Transverse colon (tissue), 4 donors: Measurements from ENCODE around the gene LACTBL1. TPM values are rescaled to one million over a fixed set of nuclear protein-coding genes. Genes with fewer than 3 reads are reported as not detected.

Experiments used
- DNase-seq: peaks from one replicate; pipeline ENCODE4 v3.0.0-alpha.2; 2019
- H3K27ac ChIP-seq, 4 donors: fragments of 200-600 bp; sonication (generic); 2 replicates each; pipeline ENCODE4 v1.5.1; 2016 to 2018; ENCODE audit warnings: inconsistent platforms in 4 of 4
- H3K27me3 ChIP-seq: fragments of 200-600 bp; sonication (generic); 2 replicates; pipeline ENCODE4 v1.5.1; 2017; ENCODE audit warnings: inconsistent platforms
- H3K36me3 ChIP-seq, 4 donors: fragments of 200-600 bp; sonication (generic); 2 replicates each; pipeline ENCODE4 v1.5.1; 2017 to 2019; ENCODE audit warnings: inconsistent platforms in 4 of 4
- H3K4me1 ChIP-seq, 4 donors: fragments of 200-600 bp; sonication (generic); 2 replicates each; pipeline ENCODE4 v1.5.1; 2017 to 2020; ENCODE audit warnings: inconsistent platforms in 4 of 4
- H3K4me3 ChIP-seq, 4 donors: fragments of 200-600 bp; sonication (generic); 1 replicate in 1 of 4; 2 replicates in 3 of 4; pipeline versions ENCODE4 v1.5.1 to v1.6.1; 2017 to 2019; ENCODE audit warnings: inconsistent platforms in 4 of 4
- H3K9me3 ChIP-seq, 2 donors: fragments of 200-600 bp; sonication (generic); 2 replicates each; pipeline ENCODE4 v1.5.1; 2017 to 2019; ENCODE audit warnings: inconsistent platforms in 2 of 2
- CTCF ChIP-seq, 5 experiments: fragments of 200-600 bp in 3 of 5; fragments of 450-650 bp in 2 of 5; sonication (generic) in 3 of 5; IDR thresholded peaks; 1 replicate in 2 of 5; 2 replicates in 3 of 5; pipeline ENCODE4 v1.5.1; 2016 to 2017; ENCODE audit warnings: antibody characterized with exemption in 5 of 5, inconsistent platforms in 3 of 5, mild to moderate bottlenecking in 2 of 5, moderate library complexity in 1 of 5
- EP300 ChIP-seq: sonication (generic); formaldehyde crosslinking; IDR thresholded peaks from one replicate; pipeline ENCODE4 v1.6.1; 2017; ENCODE audit warnings: antibody characterized with exemption, low read depth
- POLR2A ChIP-seq: fragments of 450-650 bp; IDR thresholded peaks from one replicate; pipeline ENCODE4 v1.6.1; 2016; ENCODE audit warnings: antibody characterized with exemption, mild to moderate bottlenecking, moderate library complexity
- POLR2AphosphoS5 ChIP-seq, 3 donors: sonication (generic); formaldehyde crosslinking; IDR thresholded peaks; one replicate each; pipeline ENCODE4 v1.6.1; 2016; ENCODE audit warnings: antibody characterized with exemption in 3 of 3
- WGBS, 2 donors: methylation state at CpG; one replicate each; pipeline ENCODE4 v1.1.5; 2018; ENCODE audit warnings: low coverage in 1 of 2; 5-methylcytosine and 5-hydroxymethylcytosine counted together
- in situ Hi-C, 4 donors: fragments of 200-750 bp; cut with MboI; loops; one replicate each; pipeline versions ENCODE4 v1.15.0 to v1.15.1; 2017; ENCODE audit warnings: low sequenced_read_pairs in 3 of 4, low pct_ligation_motif_present in 1 of 4, low pct_unique_long_range_greater_than_20kb in 1 of 4
- intact Hi-C: fragments of 100-400 bp; cut with DNase I; formaldehyde crosslinking; loops from one replicate; pipeline ENCODE4 v1.15.1; 2023; ENCODE audit warnings: low total_unique reads
- total RNA-seq, 4 donors: library from RNA; depleted of rRNA; stranded (reverse); fragments of >200 nt; gene quantifications; one replicate each; pipeline ENCODE4 v1.1.0, GENCODE V29; 2016

Gene LACTBL1
- total RNA-seq, 4 donors from 2014 or later = not detected

DNA sequence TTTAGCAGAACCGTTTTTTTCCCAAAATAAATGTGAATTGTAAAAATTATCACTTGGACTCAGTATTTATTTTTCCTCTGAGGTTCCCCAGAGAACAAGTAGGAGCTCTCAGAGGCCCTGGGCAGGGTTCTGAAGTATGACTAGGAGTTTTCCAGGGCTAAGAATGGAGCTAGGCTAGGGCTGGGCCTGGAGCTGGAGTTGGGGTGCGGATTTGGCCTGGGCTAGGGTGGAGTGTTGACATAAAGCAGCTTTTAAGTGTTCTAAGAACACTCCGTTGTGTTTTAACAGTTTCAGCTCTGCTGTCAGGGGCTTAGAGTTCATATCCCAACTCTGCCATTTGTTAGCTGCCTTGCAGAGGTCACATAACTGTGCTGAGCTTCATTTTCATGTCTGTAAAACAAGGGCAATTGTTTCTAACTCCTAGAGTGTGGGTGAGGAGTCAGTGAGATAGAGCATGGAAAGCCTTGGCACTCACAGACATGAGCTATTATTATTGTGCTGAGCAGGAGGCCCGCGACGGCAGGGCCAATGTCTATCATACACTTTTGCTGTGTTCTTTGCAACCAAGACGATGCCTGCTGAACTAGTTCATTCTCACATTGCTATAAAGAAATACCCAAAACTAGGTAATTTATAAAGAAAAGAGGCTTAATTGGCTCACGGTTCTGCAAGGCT is 51.1 kb downstream of the LACTBL1 start:
- TF ChIP-seq POLR2A (no peak), CTCF (IDR thresholded peaks at IDR 0.05) (no peak), POLR2AphosphoS5 (IDR thresholded peaks at IDR 0.05) (no peak), EP300 (no peak)
- in situ Hi-C loops (no loop called here), intact Hi-C loops (loop anchor here (10.0 kb wide), 1 partner anchor 217 kb away; no protein-coding TSS in a partner anchor)

DNA sequence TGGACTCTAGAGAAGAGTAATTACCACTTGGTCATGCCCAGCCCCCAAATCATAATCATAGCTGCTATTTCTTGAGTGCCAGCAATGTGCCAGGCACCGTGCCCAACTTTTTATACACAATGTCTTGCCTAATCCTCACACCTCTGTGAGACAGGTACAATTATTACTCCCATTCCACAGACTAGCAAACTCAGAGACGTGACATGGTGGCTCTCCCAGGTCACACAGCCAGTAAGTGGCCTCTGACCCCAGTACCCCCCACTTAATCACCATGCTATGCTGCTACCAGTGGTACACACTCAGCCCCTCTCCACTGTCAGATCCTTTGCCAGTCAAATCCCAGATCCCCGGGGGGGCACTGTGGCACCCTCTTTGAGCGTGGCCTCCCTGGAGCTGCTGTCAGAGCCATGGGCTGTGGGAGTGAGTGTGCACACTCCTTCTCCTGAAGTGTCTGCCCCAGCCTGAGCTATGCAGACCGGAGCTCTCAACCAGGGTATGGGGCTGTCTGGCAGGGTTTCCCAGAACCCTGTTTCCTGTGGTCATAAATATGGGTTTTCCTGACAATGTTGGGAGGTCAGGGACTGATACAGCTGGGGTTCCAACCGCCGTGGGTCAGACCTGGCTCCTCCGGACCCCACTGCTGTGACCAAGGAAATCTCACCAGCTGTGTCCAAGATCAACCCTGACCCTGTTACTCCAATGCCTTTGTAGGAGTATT is 51.8 kb downstream of the LACTBL1 start:
- no peak for TF ChIP-seq CTCF (IDR thresholded peaks at IDR 0.05)
- no peak for TF ChIP-seq EP300
- no peak for TF ChIP-seq POLR2AphosphoS5 (IDR thresholded peaks at IDR 0.05)
- no peak for TF ChIP-seq POLR2A
- intact Hi-C loops = loop anchor here (10.0 kb wide), 1 partner anchor 216 kb away; no protein-coding TSS in a partner anchor
- WGBS, 2 donors = 39% methylated on average over 8 of the region's 8 CpGs; no CpG with 5 or more reads in 1 of the 2 donors

More for the DNA sequence above, 51.1 kb downstream of the LACTBL1 start:
- Histone ChIP-seq H3K9me3 (no peaks in the 10 kb centered on the region), H3K27ac (no peak overlapping the region), H3K36me3 (no peaks in the 10 kb centered on the region), H3K4me1 (no peaks in the 10 kb centered on the region), H3K4me3 (no peak overlapping the region), H3K27me3 (no peaks in the 10 kb centered on the region)
- 64 to 67% methylated on average over 7 to 8 of the region's 8 CpGs for WGBS, 2 donors
- no peak for DNase-seq

DNA sequence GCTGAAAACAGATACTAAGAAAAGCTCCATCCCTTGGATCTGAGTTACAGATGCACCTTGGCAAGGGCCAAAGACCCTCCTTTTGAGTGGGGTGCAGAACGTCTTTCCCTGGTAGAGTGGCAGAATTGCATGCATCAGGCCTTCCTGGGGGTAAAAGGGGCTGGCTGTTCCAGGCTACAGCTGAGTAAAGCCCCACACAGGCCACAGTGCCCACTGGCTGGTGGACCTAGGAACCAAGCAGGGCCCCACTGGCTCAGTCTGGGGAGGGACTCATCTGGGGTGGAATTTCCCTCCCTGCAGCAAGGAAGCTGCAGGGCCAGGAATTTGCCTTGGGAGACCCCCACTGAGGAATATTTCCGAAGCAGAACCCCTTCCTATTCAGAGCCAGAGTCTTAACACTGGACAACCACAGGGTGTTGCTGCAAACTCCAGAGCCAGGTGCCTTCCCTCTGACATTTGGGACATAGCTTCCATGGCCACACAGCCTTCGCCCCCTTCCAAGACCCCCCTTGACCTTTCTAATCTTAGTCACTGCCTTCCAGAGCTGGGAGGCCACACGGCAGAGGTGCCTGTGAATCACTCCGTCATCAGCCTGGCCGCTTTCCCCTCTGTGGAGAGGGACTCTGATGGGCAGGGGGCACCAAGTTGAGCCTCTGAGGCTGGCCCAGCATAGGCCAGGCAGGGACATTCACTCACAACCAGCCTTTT is 52.5 kb downstream of the LACTBL1 start:
- no peak for TF ChIP-seq EP300
- TF ChIP-seq POLR2A = no peak
- TF ChIP-seq POLR2AphosphoS5 (IDR thresholded peaks at IDR 0.05) = no peak
- TF ChIP-seq CTCF (IDR thresholded peaks at IDR 0.05) = no peak
- 19 to 51% methylated on average over 3 to 6 of the region's 6 CpGs for WGBS, 2 donors
- in situ Hi-C loops = no loop called here
- Histone ChIP-seq H3K4me3 (no peak overlapping the region), H3K4me1 (no peaks in the 10 kb centered on the region), H3K27ac (no peak overlapping the region), H3K9me3 (no peaks in the 10 kb centered on the region), H3K36me3 (no peaks in the 10 kb centered on the region), H3K27me3 (no peaks in the 10 kb centered on the region)
- DNase-seq = no peak
- intact Hi-C loops = loop anchor here (10.0 kb wide), 1 partner anchor 215 kb away; no protein-coding TSS in a partner anchor

More for the DNA sequence above, 51.8 kb downstream of the LACTBL1 start:
- H3K4me3 ChIP-seq = no peak overlapping the region
- in situ Hi-C loops = no loop called here
- DNase-seq = no peak
- H3K27ac ChIP-seq = no peak overlapping the region
- no peaks in the 10 kb centered on the region for H3K9me3 ChIP-seq
- no peaks in the 10 kb centered on the region for H3K4me1 ChIP-seq
- no peaks in the 10 kb centered on the region for H3K27me3 ChIP-seq
- H3K36me3 ChIP-seq = no peaks in the 10 kb centered on the region
